Suprapubic skin (tissue), 4 donors: ENCODE data around the gene NOS1AP.

Experiments
- POLR2A ChIP-seq, 2 donors: fragments of 450-650 bp; IDR thresholded peaks; one replicate each; pipeline ENCODE4 v1.6.1; 2017; ENCODE audit warnings: antibody characterized with exemption in 2 of 2, mild to moderate bottlenecking in 2 of 2, moderate library complexity in 2 of 2
- POLR2AphosphoS5 ChIP-seq, 3 donors: sonication (generic); formaldehyde crosslinking; IDR thresholded peaks; one replicate each; pipeline ENCODE4 v1.6.1; 2017; ENCODE audit warnings: antibody characterized with exemption in 3 of 3
- TF ChIP-seq, protein P1 (sequence below), 2 donors: fragments of 200-600 bp in 1 of 2; fragments of 450-650 bp in 1 of 2; sonication (generic) in 1 of 2; IDR thresholded peaks; one replicate each; pipeline ENCODE4 v1.5.1; 2016 to 2019; ENCODE audit warnings: antibody characterized with exemption in 2 of 2, mild to moderate bottlenecking in 1 of 2, moderate library complexity in 1 of 2

- TF ChIP-seq, protein P1, sequence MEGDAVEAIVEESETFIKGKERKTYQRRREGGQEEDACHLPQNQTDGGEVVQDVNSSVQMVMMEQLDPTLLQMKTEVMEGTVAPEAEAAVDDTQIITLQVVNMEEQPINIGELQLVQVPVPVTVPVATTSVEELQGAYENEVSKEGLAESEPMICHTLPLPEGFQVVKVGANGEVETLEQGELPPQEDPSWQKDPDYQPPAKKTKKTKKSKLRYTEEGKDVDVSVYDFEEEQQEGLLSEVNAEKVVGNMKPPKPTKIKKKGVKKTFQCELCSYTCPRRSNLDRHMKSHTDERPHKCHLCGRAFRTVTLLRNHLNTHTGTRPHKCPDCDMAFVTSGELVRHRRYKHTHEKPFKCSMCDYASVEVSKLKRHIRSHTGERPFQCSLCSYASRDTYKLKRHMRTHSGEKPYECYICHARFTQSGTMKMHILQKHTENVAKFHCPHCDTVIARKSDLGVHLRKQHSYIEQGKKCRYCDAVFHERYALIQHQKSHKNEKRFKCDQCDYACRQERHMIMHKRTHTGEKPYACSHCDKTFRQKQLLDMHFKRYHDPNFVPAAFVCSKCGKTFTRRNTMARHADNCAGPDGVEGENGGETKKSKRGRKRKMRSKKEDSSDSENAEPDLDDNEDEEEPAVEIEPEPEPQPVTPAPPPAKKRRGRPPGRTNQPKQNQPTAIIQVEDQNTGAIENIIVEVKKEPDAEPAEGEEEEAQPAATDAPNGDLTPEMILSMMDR (IDR thresholded peaks at IDR 0.05), result no peak
- no peak for TF ChIP-seq POLR2AphosphoS5 (IDR thresholded peaks at IDR 0.05)
- TF ChIP-seq POLR2A (IDR thresholded peaks at IDR 0.05), result no peak
These were observed 101.6 kb downstream of the NOS1AP start for GRCh38 chr1:162171111-162171510.
